Stomach (tissue), 9 donors: Measurements from ENCODE around the gene AP1M1. TPM values are rescaled to one million over a fixed set of nuclear protein-coding genes. Genes with fewer than 3 reads are reported as not detected.

ENCODE experiments used
- DNase-seq, 2 donors: peaks; one replicate each; pipeline versions ENCODE4 v3.0.0 to v3.0.0-alpha.2; 2013 to 2019
- H3K27ac ChIP-seq, 5 donors: fragments of 200-600 bp in 4 of 5; sonication (generic) in 4 of 5; one replicate each; pipeline ENCODE4 v1.5.1; 2013 to 2019; ENCODE audit warnings: mild to moderate bottlenecking in 1 of 5, moderate library complexity in 1 of 5
- H3K27me3 ChIP-seq, 3 donors: fragments of 200-600 bp; sonication (generic); one replicate each; pipeline ENCODE4 v1.5.1; 2017 to 2019; ENCODE audit warnings: mixed run types in 1 of 3
- H3K36me3 ChIP-seq, 4 donors: fragments of 200-600 bp; sonication (generic); 1 replicate in 3 of 4; 2 replicates in 1 of 4; pipeline ENCODE4 v1.5.1; 2016 to 2019
- H3K4me1 ChIP-seq, 4 donors: fragments of 200-600 bp; sonication (generic); one replicate each; pipeline ENCODE4 v1.5.1; 2016 to 2019
- H3K4me3 ChIP-seq, 4 donors: fragments of 200-600 bp; sonication (generic) in 3 of 4; one replicate each; pipeline ENCODE4 v1.5.1; 2016 to 2019; ENCODE audit warnings: mild to moderate bottlenecking in 1 of 4
- H3K9me3 ChIP-seq, 4 donors: fragments of 200-600 bp; sonication (generic); one replicate each; pipeline ENCODE4 v1.5.1; 2016 to 2019
- CTCF ChIP-seq, 7 experiments: fragments of 450-650 bp in 4 of 7; fragments of 200-600 bp in 3 of 7; sonication (generic) in 3 of 7; IDR thresholded peaks; one replicate each; pipeline ENCODE4 v1.5.1; 2016 to 2019; ENCODE audit warnings: antibody characterized with exemption in 7 of 7, control low read depth in 2 of 7, mild to moderate bottlenecking in 1 of 7
- EP300 ChIP-seq: sonication (generic); formaldehyde crosslinking; IDR thresholded peaks from one replicate; pipeline ENCODE4 v1.6.1; 2017; ENCODE audit warnings: antibody characterized with exemption
- POLR2A ChIP-seq, 4 donors: fragments of 450-650 bp; IDR thresholded peaks; one replicate each; pipeline ENCODE4 v1.6.1; 2016; ENCODE audit warnings: antibody characterized with exemption in 4 of 4, control low read depth in 2 of 4, mild to moderate bottlenecking in 1 of 4, moderate library complexity in 1 of 4
- POLR2AphosphoS5 ChIP-seq, 3 donors: sonication (generic); formaldehyde crosslinking; IDR thresholded peaks; one replicate each; pipeline ENCODE4 v1.6.1; 2016; ENCODE audit warnings: antibody characterized with exemption in 3 of 3
- WGBS, 5 donors: extraction: QIAGEN DNeasy Blood & Tissue Kit in 3 of 5; methylation state at CpG; one replicate each; pipeline versions ENCODE4 v1.1.5 to v1.1.7; 2013 to 2018; 5-methylcytosine and 5-hydroxymethylcytosine counted together
- intact Hi-C: fragments of 100-400 bp; cut with DNase I; formaldehyde crosslinking; loops from one replicate; pipeline ENCODE4 v1.15.1; 2023; ENCODE audit warnings: low total_unique reads
- polyA plus RNA-seq, 3 donors: library from polyadenylated mRNA; stranded (reverse); fragments of 200-250 nt; gene quantifications; one replicate each; pipeline ENCODE4 v1.2.3, GENCODE V29; 2013
- total RNA-seq, 5 donors: library from RNA; depleted of rRNA; stranded (reverse); fragments of >200 nt; gene quantifications; one replicate each; pipeline versions ENCODE4 v1.1.0 to v1.2.3, GENCODE V29; 2014 to 2016
- donor health status: healthy with polysubstance abuse.
- donor health status: Bipolar disorder and iron deficiency.
- donor health status: healthy.

AP1M1 gene
- total and polyA plus RNA-seq, 8 donors, result 2.0 to 92.4 (median 28.7) TPM

- H3K27ac ChIP-seq, result no peak overlapping the region
- DNase-seq, result no peak
- intact Hi-C loops, result no loop called here
- H3K27me3 ChIP-seq, result no peaks in the 10 kb centered on the region
- no peak overlapping the region for H3K4me3 ChIP-seq
- no peaks in the 10 kb centered on the region for H3K9me3 ChIP-seq
- TF ChIP-seq EP300 (no peak), POLR2A (IDR thresholded peaks at IDR 0.05) (no peak), POLR2AphosphoS5 (IDR thresholded peaks at IDR 0.05) (no peak), CTCF (IDR thresholded peaks at IDR 0.05) (no peak)
- WGBS, 5 donors, result 92 to 95% (median 93%) methylated on average over 7 to 10 of the region's 10 CpGs
- peaks cover 70 to 100% (median 99%) of the 10 kb centered on the region in 4 donors for H3K36me3 ChIP-seq
- peaks cover 0 to 20% (median 9%) of the 10 kb centered on the region in 4 donors for H3K4me1 ChIP-seq
Measured at GRCh38 chr19:16207063-16207462, 9.4 kb downstream of the AP1M1 start.

DNA sequence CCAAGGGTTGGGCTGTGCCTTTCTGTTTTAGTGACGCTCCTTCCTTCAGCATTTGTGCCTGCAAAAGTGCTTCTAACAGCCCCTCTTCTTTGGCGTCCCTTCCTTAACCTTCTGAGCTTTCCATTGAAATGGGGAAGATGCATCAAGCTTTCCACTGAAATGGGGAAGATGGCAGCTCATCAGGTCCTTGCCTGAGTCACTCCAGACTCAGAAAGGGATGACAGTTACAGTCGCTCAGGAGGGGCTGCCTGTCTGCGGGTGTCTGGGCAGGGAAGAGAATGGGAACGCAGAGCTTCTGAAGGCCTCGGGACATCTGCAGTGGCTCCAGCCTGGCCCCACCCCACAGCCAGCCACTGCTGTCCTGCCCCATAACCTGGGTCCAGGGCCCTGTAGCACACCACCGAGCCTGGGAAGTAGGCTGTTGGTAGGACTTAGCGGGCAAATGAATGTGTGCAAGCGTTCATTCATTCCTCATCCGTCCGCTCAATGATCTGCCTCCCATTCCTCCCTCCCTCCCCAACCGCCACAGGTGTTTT, 9.8 kb downstream of the AP1M1 start:
- intact Hi-C loops, result no loop called here
- Histone ChIP-seq H3K4me3 (no peak overlapping the region), H3K27ac (no peak overlapping the region), H3K36me3 (peaks cover 65 to 100% (median 99%) of the 10 kb centered on the region in 4 donors), H3K27me3 (no peaks in the 10 kb centered on the region), H3K9me3 (no peaks in the 10 kb centered on the region), H3K4me1 (peaks cover 0 to 15% (median 4%) of the 10 kb centered on the region in 4 donors)
- DNase-seq, result no peak
- WGBS, 5 donors, result 85 to 93% (median 89%) methylated on average over 8 to 12 of the region's 12 CpGs
- no peak for TF ChIP-seq CTCF (IDR thresholded peaks at IDR 0.05)
- no peak for TF ChIP-seq POLR2AphosphoS5 (IDR thresholded peaks at IDR 0.05)
- no peak for TF ChIP-seq EP300
- TF ChIP-seq POLR2A (IDR thresholded peaks at IDR 0.05), result no peak

DNA sequence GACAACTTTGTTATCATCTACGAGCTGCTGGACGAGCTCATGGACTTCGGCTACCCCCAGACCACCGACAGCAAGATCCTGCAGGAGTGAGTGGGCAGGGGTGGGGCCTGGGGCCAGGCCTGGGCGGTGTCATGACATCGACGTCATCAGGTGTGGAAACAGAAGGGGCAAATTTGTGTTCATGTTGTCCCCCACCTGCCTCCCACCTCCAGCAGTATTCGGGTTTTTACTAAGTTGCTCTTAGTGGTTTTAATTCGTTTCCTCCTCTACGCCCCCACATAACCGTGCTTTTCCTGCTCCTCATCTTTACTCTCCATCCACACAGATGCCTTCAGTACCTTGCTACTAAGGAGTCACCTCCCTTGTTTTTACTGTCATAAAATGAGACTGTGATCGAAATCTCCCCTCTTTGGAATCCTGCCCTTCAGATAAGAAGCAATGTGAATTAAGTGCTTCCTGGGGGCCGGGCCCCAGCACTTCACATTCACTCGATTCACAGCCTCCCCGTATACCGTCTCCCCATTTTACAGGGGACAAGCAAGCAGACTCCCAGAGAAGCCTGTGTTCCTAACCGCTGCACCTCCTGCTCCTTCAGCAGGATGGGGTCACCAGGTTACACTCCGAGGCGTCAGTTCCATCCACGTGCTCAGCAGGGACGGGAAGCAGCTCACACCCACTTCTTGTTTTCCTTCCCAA, 10.5 kb downstream of the AP1M1 start:
- DNase-seq, result no peak
- H3K27me3 ChIP-seq, result no peaks in the 10 kb centered on the region
- no peak overlapping the region for H3K4me3 ChIP-seq
- H3K9me3 ChIP-seq, result no peaks in the 10 kb centered on the region
- no peak overlapping the region for H3K27ac ChIP-seq
- peaks cover 0 to 11% (median 3%) of the 10 kb centered on the region in 4 donors for H3K4me1 ChIP-seq
- H3K36me3 ChIP-seq, result peaks cover 62 to 94% (median 94%) of the 10 kb centered on the region in 4 donors
- intact Hi-C loops, result no loop called here
- WGBS, 5 donors, result 83 to 92% (median 86%) methylated on average over 21 of the region's 21 CpGs
- no peak for TF ChIP-seq EP300
- TF ChIP-seq CTCF (IDR thresholded peaks at IDR 0.05), result no peak
- no peak for TF ChIP-seq POLR2A (IDR thresholded peaks at IDR 0.05)

GRCh38 chr19:16208847-16209665, 11.3 kb downstream of the AP1M1 start:
- DNase-seq, result no peak
- Histone ChIP-seq H3K36me3 (peaks cover 53 to 94% (median 91%) of the 10 kb centered on the region in 4 donors), H3K27me3 (no peaks in the 10 kb centered on the region), H3K27ac (no peak overlapping the region), H3K4me1 (peaks cover 0 to 11% (median 3%) of the 10 kb centered on the region in 4 donors), H3K4me3 (no peak overlapping the region), H3K9me3 (no peaks in the 10 kb centered on the region)
- WGBS, 5 donors, result 78 to 90% (median 84%) methylated on average over 29 of the region's 29 CpGs
- intact Hi-C loops, result no loop called here
- TF ChIP-seq EP300, result no peak
